ENCODE data around the gene SORL1. TPM values are rescaled to one million over a fixed set of nuclear protein-coding genes. Genes with fewer than 3 reads are reported as not detected.

The SORL1 gene
- total and polyA plus RNA-seq, 9 of the 15 experiments (the other 6 are each of a cell fraction or from before 2014, with no cell fraction given): 0.01 to 0.66 TPM; not detected in 7

DNA sequence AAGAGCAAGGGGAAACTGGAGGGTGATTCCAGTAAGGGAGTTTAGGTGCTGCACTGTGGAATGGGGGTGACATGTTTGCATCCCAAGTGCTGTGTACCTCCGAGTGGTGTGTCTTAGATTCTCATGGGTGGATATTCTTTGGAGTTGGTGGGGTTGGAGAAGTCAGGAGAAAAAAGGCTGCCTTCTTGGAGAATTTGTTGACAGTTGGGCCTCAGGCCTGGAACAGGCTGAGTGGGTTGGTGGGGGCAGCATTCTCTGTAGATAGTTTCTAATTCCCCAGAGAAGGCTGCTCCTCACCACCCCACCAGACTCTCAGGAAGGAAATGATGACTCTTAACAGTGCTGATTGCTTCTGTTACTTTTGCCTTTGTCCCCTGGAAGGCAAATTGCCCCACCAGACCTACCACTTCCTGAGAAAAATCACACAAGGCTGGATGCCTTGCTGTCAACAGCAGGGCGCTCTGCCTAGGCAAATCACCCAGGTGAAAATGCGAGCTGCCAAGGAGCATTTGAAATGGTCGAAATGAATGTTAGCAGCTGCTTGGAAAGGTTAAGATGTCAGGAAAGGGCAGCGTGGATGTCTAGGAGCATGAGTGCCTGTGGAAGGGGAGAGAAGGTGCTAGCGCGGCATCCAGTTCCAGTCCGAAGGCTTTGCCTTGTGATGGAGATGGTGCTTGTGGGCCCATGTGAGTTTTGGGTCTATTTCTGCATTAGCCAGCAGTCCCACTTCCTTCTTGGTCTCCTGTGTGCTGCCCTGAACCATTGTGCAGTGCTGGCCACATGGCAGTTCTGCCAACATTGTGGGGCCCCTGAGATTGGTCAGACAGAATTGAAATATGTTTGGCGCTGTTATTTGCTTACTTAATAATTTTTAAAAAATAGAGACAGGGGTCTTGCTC is 30.4 kb downstream of the SORL1 start (continued):
- TF ChIP-seq SMAD4 (CRISPR knock-in tag; conservative IDR thresholded peaks at IDR 0.05): no peak
- TF ChIP-seq, protein P1, sequence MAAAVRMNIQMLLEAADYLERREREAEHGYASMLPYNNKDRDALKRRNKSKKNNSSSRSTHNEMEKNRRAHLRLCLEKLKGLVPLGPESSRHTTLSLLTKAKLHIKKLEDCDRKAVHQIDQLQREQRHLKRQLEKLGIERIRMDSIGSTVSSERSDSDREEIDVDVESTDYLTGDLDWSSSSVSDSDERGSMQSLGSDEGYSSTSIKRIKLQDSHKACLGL (CRISPR knock-in tag; IDR thresholded peaks at IDR 0.05; ENCODE audit: borderline replicate concordance, poor library complexity, severe bottlenecking): no peak
- TF ChIP-seq ZNF584 (CRISPR knock-in tag; IDR thresholded peaks at IDR 0.05; ENCODE audit: low read depth): no peak
- no peak for TF ChIP-seq ETV1 (tag; conservative IDR thresholded peaks at IDR 0.05; ENCODE audit: low read depth)
- TF ChIP-seq RBM15 (IDR thresholded peaks at IDR 0.05; ENCODE audit: insufficient read depth, low read length): no peak
- no peak for TF ChIP-seq NCOR1 (IDR thresholded peaks at IDR 0.05)
- no peak for TF ChIP-seq PHF8 (IDR thresholded peaks at IDR 0.05; ENCODE audit: borderline replicate concordance, low read length)
- TF ChIP-seq STAT5A (IDR thresholded peaks at IDR 0.05; ENCODE audit: borderline replicate concordance, low read length): no peak

GRCh38 chr11:121483805-121484480 is 31.8 kb downstream of the SORL1 start:
- CTCF ChIA-PET (ENCODE audit: low intra/inter-chr PET ratio): no interaction called here
- Histone ChIP-seq H4K20me1 (replicated peaks; ENCODE audit: control insufficient read depth, insufficient read depth, low read length) (no peaks in the 10 kb centered on the region), H3K9me3 (replicated peaks; ENCODE audit: control insufficient read depth, insufficient read depth, low read depth, low read length) (no peaks in the 10 kb centered on the region), H3K4me2 (ENCODE audit: insufficient read depth, low read length) (no peak overlapping the region), H3K36me3 (ENCODE audit: control insufficient read depth, insufficient read depth, low read length) (no peaks in the 10 kb centered on the region), H3K27ac (ENCODE audit: extremely low read depth, low read depth, low read length) (no peak overlapping the region), H3K9ac (ENCODE audit: insufficient read depth in 1 of 2, low read depth in 2 of 2, low read length in 2 of 2) (no peak overlapping the region), H3K27me3 (ENCODE audit: control insufficient read depth in 2 of 2, insufficient read depth in 2 of 2, low read length in 2 of 2) (peaks cover 0 to 4% of the 10 kb centered on the region in 2 experiments; a peak in 2 of 5 replicates), H3K4me1 (replicated peaks in 1 of 2; ENCODE audit: control insufficient read depth in 2 of 2, insufficient read depth in 2 of 2, low read length in 2 of 2) (no peaks in the 10 kb centered on the region), H3K79me2 (ENCODE audit: control insufficient read depth, insufficient read depth, low read length) (no peaks in the 10 kb centered on the region), H3K9me1 (ENCODE audit: control insufficient read depth, insufficient read depth, low read length) (no peaks in the 10 kb centered on the region), H3K4me3 (no peak overlapping the region), H2AFZ (ENCODE audit: low read depth, low read length) (no peak overlapping the region)
- no TSS peak for BruUV-seq (replicated peaks)
- WGBS (ENCODE audit: insufficient coverage, low coverage, missing lambda C conversion rate): 0% methylated on average over 4 of the region's 4 CpGs
- no peak for FAIRE-seq
- ATAC-seq: no peak
- POLR2A ChIA-PET: no interaction called here
- in situ Hi-C loops (cut with MboI): no loop called here
- intact Hi-C loops (cut with micrococcal nuclease): no loop called here
- no peak for DNase-seq (ENCODE audit: extremely low read depth in 1 of 4, low spot score in 3 of 4)
- TF ChIP-seq POLR2G (IDR thresholded peaks at IDR 0.05; ENCODE audit: low read depth, low read length) (no peak), FOSL1 (tag; conservative IDR thresholded peaks at IDR 0.05) (no peak), CGGBP1 (CRISPR knock-in tag; IDR thresholded peaks at IDR 0.05) (no peak), RAD21 (CRISPR knock-in tag; conservative IDR thresholded peaks at IDR 0.05 in 1 of 2, IDR thresholded peaks at IDR 0.05 in 1 of 2) (no peak), KLF16 (IDR thresholded peaks at IDR 0.05) (no peak)
- TF ChIP-seq, protein P2, sequence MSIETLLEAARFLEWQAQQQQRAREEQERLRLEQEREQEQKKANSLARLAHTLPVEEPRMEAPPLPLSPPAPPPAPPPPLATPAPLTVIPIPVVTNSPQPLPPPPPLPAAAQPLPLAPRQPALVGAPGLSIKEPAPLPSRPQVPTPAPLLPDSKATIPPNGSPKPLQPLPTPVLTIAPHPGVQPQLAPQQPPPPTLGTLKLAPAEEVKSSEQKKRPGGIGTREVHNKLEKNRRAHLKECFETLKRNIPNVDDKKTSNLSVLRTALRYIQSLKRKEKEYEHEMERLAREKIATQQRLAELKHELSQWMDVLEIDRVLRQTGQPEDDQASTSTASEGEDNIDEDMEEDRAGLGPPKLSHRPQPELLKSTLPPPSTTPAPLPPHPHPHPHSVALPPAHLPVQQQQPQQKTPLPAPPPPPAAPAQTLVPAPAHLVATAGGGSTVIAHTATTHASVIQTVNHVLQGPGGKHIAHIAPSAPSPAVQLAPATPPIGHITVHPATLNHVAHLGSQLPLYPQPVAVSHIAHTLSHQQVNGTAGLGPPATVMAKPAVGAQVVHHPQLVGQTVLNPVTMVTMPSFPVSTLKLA (conservative IDR thresholded peaks at IDR 0.05): no peak
